ENCODE results near the gene ITK.

ITK gene

DNA sequence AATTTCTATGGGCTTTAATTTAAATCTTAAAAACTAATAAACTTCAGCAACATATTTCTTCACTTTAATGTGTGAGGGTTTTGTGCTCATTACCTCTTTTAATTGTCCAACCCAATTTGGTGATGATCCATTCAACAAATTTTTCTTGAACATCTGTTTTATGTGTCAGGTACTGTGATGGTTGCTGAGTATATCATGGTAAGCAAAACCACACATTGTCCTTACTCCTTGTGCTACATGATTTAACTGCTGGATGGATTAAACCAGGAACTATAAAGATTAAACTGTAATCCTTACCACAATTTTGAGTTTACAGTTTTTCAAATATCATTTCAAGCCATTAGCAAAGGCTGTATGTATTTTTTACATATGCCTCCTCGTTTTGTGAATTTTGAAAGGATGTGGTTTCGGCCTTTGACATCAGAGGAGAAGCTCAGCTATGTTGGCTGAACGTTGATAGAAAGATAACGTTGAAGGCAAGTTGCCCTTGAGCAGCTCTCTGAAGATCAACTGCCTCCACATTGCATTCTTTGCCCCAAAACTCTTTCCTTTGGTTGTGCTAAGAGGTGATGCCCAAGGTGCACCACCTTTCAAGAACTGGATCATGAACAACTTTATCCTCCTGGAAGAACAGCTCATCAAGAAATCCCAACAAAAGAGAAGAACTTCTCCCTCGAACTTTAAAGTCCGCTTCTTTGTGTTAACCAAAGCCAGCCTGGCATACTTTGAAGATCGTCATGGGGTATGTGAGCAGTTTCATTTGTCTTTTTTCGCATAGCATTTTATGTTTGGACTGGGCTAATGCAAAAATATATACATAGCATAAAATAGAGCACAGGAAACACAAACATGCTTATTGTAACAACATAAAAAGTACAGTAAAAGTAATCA, at the start of gene ITK:
ITK (plus strand) TSS at position 467 of the 891 bp plus-strand sequence; CDS start at position 605, 138 bp downstream.
- Histone ChIP-seq H3K4me3 (ENCODE audit: low read depth, low read length) (no peak within 1 kb of the TSS), H3K36me3 (replicated peaks) (no peaks in the 10 kb centered on the region), H3K27me3 (replicated peaks) (no peaks in the 10 kb centered on the region), H3K27ac (no peak within 1 kb of the TSS)
- no peak for TF ChIP-seq CTCF (IDR thresholded peaks at IDR 0.05; ENCODE audit: low read depth, low read length, missing control alignments)
- in situ Hi-C loops (cut with HindIII; ENCODE audit: low pct_ligation_motif_present, low sequenced_read_pairs): no loop called here
- DNase-seq: no peak

DNA sequence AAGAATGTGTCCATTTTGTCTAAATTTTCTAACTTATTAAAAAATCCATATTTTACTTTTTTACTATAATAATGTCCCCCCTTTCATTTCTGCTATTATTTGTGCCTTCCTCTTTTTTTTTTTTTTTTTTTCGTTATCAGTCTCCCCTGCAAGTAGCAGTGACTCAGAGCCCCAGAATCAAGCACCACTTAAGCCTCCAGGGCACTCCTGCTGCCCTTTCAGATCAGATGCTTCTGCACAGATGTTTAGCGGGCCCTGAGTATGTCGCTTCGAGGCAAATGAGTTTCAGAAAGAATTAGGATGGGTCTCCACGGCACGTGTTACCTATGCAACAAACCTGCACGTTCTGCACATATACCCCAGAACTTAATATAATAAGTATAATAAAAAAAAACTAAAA, 49.7 kb upstream of the ITK start:
- H3K36me3 ChIP-seq (replicated peaks): no peaks in the 10 kb centered on the region
- in situ Hi-C loops (cut with HindIII; ENCODE audit: low pct_ligation_motif_present, low sequenced_read_pairs): no loop called here
- no peak overlapping the region for H3K4me3 ChIP-seq (ENCODE audit: low read depth, low read length)
- no peak for TF ChIP-seq CTCF (IDR thresholded peaks at IDR 0.05; ENCODE audit: low read depth, low read length, missing control alignments)
- peak; percentile 9 for DNase-seq
- H3K27ac ChIP-seq: no peak overlapping the region
- H3K27me3 ChIP-seq (replicated peaks): no peaks in the 10 kb centered on the region

- Histone ChIP-seq H3K36me3 (replicated peaks) (no peaks in the 10 kb centered on the region), H3K4me3 (ENCODE audit: low read depth, low read length) (no peak overlapping the region), H3K27ac (no peak overlapping the region), H3K27me3 (replicated peaks) (no peaks in the 10 kb centered on the region)
- in situ Hi-C loops (cut with HindIII; ENCODE audit: low pct_ligation_motif_present, low sequenced_read_pairs): no loop called here
- DNase-seq: no peak
- TF ChIP-seq CTCF (IDR thresholded peaks at IDR 0.05; ENCODE audit: low read depth, low read length, missing control alignments): no peak
Observed at GRCh38 chr5:157132281-157132612, 48.4 kb upstream of the ITK start.

DNA sequence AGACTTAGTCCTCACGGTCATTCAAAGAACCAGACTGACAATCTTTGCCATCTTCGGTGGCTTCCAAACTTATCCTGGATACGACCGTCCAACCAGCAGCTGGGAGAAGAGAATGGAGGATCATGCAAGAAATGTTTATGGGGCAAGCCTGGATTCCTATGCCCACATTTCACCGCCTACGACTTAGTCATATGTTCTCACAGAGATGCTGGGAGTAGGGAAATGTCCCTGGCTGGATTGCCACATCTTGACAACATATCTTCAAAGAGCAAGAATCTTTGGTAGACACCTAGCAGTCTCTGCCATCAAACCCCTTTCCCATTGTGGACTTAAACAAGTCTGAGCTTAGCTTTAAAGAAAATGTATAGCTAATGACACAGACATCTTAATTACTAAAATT, 42.9 kb upstream of the ITK start:
- Histone ChIP-seq H3K36me3 (replicated peaks) (peaks cover 2% of the 10 kb centered on the region), H3K4me3 (ENCODE audit: low read depth, low read length) (no peak overlapping the region), H3K27ac (no peak overlapping the region), H3K27me3 (replicated peaks) (no peaks in the 10 kb centered on the region)
- in situ Hi-C loops (cut with HindIII; ENCODE audit: low pct_ligation_motif_present, low sequenced_read_pairs): no loop called here
- DNase-seq: no peak
- no peak for TF ChIP-seq CTCF (IDR thresholded peaks at IDR 0.05; ENCODE audit: low read depth, low read length, missing control alignments)

- no peak for TF ChIP-seq CTCF (IDR thresholded peaks at IDR 0.05; ENCODE audit: low read depth, low read length, missing control alignments)
- Histone ChIP-seq H3K4me3 (ENCODE audit: low read depth, low read length) (peak within 1 kb of the TSS; percentile 98), H3K27me3 (replicated peaks) (no peaks in the 10 kb centered on the region), H3K27ac (peak within 1 kb of the TSS; percentile 85), H3K36me3 (replicated peaks) (peaks cover 2% of the 10 kb centered on the region)
- DNase-seq: peak; percentile 98
- in situ Hi-C loops (cut with HindIII; ENCODE audit: low pct_ligation_motif_present, low sequenced_read_pairs): no loop called here
Observed at GRCh38 chr5:157142317-157143126, 38.1 kb upstream of the ITK start, which contains the start of gene MED7. Gene MED7 (minus strand): TSS chr5:157142865. CDS start chr5:157139431, 3,434 bp downstream.
